GM19099 (cell line): ENCODE data around the gene KLHL40.

Experiments
- POLR2A ChIP-seq: IDR thresholded peaks from 3 replicates; pipeline ENCODE4 v1.6.1; 2011; ENCODE audit warnings: low read depth; ENCODE audit not compliant: insufficient read length; ENCODE audit errors: extremely low read depth

KLHL40 gene

DNA sequence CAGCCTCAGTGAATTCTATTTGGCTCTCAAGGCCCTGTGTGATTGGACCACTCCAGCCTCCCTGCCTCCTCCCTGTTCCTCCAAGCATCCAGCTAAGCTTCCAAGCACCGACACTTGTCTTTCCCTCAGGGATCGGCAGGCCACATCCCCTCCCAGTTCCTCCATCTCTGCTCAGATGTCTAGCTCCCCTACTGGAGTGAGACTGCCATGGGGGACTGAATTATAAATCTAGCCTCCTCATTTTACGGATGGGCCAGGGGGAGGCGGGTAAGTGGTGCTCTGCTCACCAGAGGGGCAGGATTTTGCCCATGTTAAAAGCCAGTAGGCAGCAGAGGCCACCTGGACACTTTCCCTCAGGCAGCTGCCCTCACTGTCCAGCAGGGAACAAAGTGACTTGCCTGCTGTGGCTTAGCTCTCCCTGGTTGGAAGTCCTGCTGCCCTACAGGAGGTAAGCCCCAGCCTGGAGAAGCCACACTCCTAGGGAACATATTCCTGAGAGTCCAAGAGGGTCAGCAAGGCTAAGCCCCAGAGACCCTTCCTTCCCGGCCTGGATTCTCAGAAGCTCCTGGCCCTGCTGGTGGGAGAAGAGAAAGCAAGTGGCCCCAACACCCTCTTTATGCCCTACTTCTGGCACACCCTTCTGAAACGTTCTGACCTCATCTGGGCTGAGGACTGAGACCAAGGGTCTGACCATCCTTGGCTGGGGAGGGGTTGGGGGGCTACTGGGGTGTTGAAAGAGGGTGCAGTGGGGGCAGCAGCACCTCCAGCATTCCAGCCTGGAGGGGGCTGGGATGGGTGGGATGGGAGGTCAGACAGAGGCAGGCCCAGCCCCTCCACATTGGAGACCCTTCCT is 26.4 kb downstream of the KLHL40 start:
- no peak for TF ChIP-seq POLR2A

GRCh38 chr3:42712344-42712648 is 27.0 kb downstream of the KLHL40 start:
- TF ChIP-seq POLR2A, result no peak

DNA sequence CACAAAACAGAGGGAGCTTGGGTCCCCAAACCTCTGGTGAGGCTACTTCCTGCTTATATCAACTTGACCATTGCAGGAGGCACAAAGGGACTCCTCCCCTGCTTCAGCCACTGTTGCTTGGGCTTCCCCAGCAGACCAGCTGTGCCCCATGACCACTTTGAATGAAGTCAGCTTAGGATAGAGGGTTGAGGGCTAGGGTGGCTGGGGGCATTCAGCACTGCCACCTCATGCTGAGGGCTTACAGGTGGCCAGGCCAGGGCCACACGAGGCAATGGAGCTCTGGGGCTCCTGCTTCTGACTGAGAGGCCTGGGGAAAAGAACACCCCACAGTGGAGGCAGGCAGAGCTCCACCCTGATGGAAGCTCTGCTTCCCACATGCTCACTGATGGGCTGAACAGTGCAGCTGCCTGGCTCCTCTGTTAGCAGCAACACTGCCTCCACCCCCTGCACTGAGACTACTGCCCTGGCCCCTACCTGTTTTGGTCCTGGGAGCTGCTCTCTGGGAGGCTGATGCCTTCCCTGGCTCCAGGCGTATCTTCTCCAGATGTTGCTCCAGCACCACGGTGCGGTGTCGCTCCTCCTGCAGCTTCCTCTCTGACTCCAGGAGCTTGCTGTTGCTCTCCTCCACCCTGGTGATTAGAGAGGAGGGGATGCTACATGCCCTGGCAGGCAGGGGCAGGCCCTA is 27.5 kb downstream of the KLHL40 start:
- TF ChIP-seq POLR2A, result no peak

GRCh38 chr3:42713747-42714146 is 28.4 kb downstream of the KLHL40 start:
- TF ChIP-seq POLR2A, result no peak

GRCh38 chr3:42714171-42714852 is 29.0 kb downstream of the KLHL40 start:
- TF ChIP-seq POLR2A, result no peak

DNA sequence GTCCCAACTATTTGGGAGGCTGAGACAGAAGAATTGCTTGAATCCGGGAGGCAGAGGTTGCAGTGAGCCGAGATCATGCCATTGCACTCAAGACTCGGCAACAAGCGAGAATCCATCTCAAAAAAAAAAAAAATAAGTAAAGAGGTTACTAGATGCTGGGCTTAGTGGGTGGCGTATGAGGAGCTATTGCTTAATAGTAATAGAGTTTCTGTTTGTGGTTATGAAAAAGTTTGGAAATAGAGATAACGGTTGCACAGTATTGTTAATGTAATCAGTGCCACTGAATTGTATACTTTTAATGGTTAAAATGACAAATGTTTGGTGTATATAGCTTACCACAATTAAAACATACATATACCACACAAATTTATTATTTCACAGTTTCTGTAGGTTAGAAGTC is 32.0 kb downstream of the KLHL40 start:
- TF ChIP-seq POLR2A, result no peak

GRCh38 chr3:42718338-42718737 is 33.0 kb downstream of the KLHL40 start:
- no peak for TF ChIP-seq POLR2A

DNA sequence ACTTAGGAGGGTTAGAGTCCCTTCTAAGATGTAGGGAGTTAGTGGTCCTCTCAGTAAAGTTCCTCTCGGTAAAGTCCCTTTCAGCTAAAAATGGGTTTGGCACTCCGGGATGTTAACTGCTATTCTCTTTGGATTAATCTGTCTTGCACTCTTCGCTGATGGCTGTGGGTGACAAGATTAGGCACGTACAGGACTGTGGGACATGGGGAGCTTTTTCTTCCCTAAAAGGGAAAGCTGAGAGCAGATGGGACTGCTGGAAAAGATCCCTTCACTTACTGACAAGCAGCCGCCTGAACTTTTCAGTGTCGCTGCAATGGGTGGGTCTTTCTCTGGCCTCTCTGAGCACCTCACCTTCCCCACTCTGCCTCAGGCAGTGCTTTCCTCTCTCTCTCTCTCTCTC is 33.7 kb downstream of the KLHL40 start:
- TF ChIP-seq POLR2A, result no peak

GRCh38 chr3:42720126-42720525 is 34.8 kb downstream of the KLHL40 start:
- TF ChIP-seq POLR2A, result no peak

DNA sequence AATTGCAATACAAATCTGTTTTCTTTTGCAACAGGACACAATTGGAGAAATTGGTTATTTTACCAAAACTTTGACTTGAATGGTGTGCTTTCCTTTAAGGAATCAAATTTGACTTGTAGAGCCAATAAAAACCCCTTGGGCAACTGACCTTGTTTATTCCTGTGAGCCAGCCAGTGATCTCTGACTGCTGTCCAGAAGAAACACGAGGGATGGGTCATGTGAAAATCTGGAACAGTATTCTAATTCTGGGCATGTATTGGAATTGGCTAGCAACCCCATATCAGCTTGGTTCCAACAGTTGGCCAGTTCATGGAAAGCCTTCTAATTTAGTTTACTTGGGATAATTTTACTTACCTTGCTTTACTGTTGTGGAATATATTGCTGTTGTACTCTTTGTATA is 36.4 kb downstream of the KLHL40 start:
- no peak for TF ChIP-seq POLR2A

DNA sequence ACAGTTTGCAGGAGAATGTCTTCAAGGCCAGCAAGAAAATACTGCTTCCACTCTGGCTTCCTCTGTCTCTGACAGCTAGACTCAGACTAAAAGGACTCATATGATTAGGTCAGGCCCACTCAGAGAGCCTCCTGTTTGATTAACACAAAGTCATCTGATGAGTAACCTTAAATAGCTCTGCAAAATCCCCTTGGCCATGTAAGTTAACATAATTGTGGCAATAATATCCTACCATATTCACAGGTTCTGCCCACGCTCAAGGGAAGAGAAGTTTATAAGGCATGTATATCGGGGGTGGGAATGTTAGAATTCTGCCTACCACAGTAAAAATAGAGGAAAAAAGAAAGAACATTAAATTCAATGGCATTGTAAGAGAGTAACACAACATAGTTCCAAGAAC is 37.9 kb downstream of the KLHL40 start:
- no peak for TF ChIP-seq POLR2A

DNA sequence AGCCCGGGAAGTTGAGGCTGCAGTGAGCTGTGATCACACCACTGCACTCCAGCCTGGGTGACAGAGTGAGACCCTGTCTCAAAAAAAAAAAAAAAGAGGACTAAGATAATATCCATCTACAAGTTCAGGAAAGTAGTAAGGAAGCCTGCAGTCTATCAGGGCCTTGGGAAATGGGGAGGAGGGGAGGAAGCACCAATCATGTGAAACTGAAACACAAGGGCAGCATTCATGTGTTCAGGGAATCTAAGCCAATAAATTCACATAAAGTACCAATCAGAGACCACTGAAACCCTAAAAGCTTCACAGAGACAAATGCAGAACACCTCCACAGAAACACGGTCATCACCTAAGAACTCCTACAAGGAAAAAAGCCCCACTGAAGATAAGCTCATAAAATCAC is 40.1 kb downstream of the KLHL40 start:
- TF ChIP-seq POLR2A, result no peak

- no peak for TF ChIP-seq POLR2A
Observed at GRCh38 chr3:42728056-42728455, 42.7 kb downstream of the KLHL40 start.

DNA sequence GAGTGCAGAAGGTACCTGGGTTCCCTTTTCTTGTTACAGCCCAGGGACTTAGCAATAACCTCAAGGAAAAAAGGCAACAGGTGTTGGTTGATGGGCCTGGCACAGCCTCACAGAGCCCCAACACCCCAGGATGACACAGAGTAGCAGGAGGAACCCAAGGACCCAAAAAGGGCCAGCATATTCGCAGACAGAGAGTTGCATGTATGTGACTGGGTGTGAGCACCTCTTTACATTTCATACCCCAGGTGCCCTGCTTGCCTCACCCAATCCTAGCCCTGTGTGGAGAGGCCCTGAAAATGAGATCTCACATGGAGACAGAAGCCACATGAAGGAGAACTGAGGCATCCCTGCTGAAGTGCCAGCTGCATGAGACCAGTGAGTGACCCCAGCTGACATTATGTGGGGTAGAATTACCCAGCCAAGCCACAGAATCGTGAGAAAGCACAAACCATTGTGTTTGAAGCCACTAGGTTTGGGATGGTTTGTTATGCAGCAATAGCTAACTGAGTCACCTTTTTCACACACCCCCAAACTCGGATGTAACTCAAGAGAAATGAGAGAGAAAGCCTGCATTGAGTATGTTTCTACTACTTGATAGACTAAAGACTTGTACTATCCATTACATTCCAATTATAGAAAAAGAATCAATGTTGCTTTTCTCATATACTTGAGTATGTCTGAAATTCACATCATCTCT is 43.5 kb downstream of the KLHL40 start:
- no peak for TF ChIP-seq POLR2A

DNA sequence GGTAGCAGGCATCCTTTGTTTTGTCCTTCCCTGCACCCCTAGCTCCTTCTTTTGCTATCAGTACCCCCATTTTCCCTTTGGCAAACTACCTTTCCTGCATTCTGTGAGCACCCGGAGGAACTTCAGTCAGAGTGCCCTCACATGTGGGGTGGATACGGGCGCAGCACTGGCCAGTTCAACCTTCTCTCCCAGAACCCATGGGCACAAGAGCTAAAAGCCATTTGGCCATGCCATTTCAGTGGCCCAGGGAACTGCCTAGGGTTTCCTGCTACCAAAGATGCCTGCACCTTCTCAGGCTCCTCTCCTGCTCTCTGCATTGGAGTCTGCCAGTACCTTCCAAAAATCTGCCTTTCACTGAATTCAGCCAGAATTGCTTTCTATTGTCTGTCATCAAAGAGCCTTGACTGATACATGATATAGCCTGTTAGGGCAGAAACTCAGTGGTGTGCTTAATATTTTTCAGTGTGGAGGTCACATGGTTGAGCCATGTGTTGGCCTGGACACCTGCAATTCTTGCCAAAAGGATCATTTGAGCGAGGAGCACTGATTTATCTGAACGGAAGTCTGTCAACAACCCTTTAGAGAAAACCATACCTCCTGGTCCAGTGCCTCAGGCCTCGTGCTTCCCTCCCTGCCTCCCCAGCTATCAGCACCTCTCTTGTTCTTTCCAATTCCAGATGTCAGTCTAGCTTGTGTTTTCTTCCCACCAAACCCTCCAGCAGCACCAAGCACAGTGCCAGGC is 44.2 kb downstream of the KLHL40 start:
- TF ChIP-seq POLR2A, result no peak
